ENCODE data around the gene SLC16A14. TPM values are rescaled to one million over a fixed set of nuclear protein-coding genes. Genes with fewer than 3 reads are reported as not detected.

Gene SLC16A14
- total and polyA plus RNA-seq, 2 experiments from 2014 or later, result 2.0 to 7.5 TPM

DNA sequence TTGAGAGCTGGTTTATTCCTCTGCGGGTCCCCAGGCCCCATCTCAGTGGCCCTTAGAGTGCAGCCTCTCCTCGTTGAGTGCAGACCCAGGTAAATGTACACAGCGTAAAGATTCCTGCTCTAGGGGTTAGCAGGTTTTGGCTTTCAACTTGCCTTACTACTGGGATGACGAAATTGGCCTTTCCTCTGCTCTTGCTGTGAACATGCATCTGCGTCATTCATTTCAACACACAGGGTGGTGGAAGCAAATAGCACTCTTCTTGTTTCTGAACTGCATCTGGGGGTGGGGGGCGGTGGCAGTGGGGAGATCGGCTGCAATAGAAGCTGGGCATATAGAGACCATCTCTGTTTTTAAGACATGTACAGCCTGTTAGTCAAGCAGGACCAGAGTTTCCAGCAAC is 16.5 kb upstream of the SLC16A14 start:
- Histone ChIP-seq H3K36me3 (no peaks in the 10 kb centered on the region), H3K27ac (no peak overlapping the region), H3K4me1 (ENCODE audit: low read depth) (no peaks in the 10 kb centered on the region), H3K4me3 (no peak overlapping the region), H3K27me3 (no peaks in the 10 kb centered on the region), H3K9me3 (ENCODE audit: low read depth) (no peaks in the 10 kb centered on the region)
- DNase-seq (ENCODE audit: low read depth in 1 of 2, low spot score in 1 of 2), result peak in 1 of 2 donors; percentile 15
- TF ChIP-seq, protein P1, sequence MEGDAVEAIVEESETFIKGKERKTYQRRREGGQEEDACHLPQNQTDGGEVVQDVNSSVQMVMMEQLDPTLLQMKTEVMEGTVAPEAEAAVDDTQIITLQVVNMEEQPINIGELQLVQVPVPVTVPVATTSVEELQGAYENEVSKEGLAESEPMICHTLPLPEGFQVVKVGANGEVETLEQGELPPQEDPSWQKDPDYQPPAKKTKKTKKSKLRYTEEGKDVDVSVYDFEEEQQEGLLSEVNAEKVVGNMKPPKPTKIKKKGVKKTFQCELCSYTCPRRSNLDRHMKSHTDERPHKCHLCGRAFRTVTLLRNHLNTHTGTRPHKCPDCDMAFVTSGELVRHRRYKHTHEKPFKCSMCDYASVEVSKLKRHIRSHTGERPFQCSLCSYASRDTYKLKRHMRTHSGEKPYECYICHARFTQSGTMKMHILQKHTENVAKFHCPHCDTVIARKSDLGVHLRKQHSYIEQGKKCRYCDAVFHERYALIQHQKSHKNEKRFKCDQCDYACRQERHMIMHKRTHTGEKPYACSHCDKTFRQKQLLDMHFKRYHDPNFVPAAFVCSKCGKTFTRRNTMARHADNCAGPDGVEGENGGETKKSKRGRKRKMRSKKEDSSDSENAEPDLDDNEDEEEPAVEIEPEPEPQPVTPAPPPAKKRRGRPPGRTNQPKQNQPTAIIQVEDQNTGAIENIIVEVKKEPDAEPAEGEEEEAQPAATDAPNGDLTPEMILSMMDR (IDR thresholded peaks at IDR 0.05; ENCODE audit: low read depth, low read length), result no peak

DNA sequence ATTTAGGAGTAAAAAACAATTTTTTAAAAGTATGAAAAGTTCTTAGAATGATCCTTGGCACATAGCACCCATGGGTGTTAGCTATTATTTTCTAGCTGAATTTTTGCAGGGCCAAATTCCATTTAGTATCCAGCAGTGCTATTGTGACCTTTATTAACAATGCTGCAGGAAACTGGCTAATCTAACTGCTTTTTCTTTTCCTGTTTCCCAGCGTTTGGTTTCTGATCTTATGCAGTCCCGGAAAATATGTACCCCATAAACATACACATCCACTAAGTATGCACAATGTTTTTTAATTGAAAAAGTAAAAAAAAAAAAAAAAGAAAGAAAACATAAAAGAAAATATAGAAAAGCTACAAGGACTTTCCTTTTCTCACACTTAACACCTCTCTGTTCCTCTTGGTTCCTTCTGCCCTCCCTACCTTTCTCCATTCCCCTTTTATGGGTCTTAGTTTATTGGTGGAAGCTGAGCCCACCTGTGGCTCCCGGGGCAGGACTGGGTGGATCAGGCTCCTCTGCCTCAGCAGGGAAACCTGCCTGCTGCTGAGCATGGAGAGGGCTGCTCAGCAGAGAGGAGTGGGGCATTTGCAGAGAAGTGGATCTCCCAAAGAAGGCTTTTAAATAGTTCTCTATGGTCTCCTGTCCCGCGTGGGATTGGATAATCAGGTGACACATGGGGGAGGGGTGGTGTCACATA is 9.3 kb upstream of the SLC16A14 start:
- Histone ChIP-seq H3K27ac (no peak overlapping the region), H3K4me1 (ENCODE audit: low read depth) (no peaks in the 10 kb centered on the region), H3K36me3 (no peaks in the 10 kb centered on the region), H3K4me3 (no peak overlapping the region), H3K27me3 (no peaks in the 10 kb centered on the region), H3K9me3 (ENCODE audit: low read depth) (no peaks in the 10 kb centered on the region)
- TF ChIP-seq, protein P1 (IDR thresholded peaks at IDR 0.05; ENCODE audit: low read depth, low read length), result no peak
- DNase-seq (ENCODE audit: low read depth in 1 of 2, low spot score in 1 of 2), result no peak

DNA sequence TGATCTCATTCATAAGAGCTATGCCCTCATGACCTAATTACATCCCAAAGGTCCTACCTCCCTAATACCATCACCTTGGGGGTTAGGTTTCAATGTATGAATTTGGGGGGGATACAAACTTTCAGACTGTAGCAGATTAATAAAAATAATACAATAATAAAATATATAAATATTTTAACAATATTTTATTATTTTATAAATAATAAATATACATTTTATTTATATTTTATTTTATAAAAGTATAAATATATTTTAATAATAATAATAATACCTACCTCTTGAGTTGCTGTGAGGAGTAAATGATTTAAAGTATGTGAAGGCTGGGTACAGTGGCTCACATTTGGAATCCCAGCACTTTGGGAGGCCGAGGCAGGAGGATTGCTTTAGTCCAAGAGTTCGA is 8.1 kb upstream of the SLC16A14 start:
- Histone ChIP-seq H3K4me1 (ENCODE audit: low read depth) (no peaks in the 10 kb centered on the region), H3K27ac (no peak overlapping the region), H3K27me3 (no peaks in the 10 kb centered on the region), H3K9me3 (ENCODE audit: low read depth) (no peaks in the 10 kb centered on the region), H3K36me3 (no peaks in the 10 kb centered on the region), H3K4me3 (no peak overlapping the region)
- TF ChIP-seq, protein P1 (IDR thresholded peaks at IDR 0.05; ENCODE audit: low read depth, low read length), result no peak
- DNase-seq (ENCODE audit: low read depth in 1 of 2, low spot score in 1 of 2), result no peak

DNA sequence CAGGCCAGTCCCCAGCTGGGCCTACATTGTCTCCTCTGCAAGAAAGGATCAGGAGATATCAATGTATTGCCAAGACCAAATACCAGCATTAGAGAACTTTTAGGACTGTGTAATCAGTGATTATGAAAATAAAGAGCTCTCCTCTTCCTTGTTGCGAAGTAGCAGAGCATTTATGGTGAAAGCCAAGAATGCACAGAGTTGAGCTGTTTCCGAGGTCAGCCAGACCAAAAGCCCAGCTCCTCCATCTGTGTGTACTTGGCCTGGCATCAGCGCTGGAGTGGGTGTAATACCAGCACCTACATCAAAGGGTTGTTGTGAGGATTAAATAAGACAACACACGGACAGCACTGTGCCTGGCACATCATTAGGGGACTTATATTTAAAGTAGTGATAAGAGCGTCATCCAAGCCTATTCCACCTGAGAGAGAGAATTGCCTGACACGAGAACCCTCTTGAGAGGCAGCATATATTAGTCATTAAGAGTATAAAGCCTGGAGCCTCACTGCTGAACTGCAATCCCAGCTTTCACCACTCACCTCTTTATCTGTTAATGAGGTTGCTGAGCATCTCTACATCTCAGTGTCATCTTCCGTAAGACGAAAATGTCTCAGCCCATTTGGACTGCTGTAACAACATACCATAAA is 7.4 kb upstream of the SLC16A14 start:
- H3K36me3 ChIP-seq, result no peaks in the 10 kb centered on the region
- no peaks in the 10 kb centered on the region for H3K27me3 ChIP-seq
- H3K27ac ChIP-seq, result no peak overlapping the region
- peak in 1 of 2 donors; percentile 11 for DNase-seq (ENCODE audit: low read depth in 1 of 2, low spot score in 1 of 2)
- H3K9me3 ChIP-seq (ENCODE audit: low read depth), result no peaks in the 10 kb centered on the region
- TF ChIP-seq, protein P1 (IDR thresholded peaks at IDR 0.05; ENCODE audit: low read depth, low read length), result no peak
- no peak overlapping the region for H3K4me3 ChIP-seq
- no peaks in the 10 kb centered on the region for H3K4me1 ChIP-seq (ENCODE audit: low read depth)

DNA sequence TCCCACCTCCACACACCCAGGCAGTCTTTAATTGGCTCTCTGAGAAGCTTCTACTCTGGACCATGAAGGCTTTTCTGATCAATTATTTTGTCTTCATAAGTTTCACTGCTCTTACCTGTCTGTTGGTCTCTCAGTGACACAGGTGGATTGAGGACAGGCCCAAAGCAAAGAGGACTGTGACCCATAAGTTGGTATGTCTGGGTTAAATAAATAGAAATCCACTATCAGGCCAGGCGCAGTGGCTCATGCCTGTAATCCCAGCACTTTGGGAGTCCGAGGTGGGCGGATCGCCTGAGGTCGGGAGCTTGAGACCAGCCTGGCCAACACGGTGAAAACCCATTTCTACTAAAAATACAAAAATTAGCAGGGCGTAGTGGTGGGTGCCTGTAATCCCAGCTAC is 2.7 kb upstream of the SLC16A14 start:
- no peaks in the 10 kb centered on the region for H3K9me3 ChIP-seq (ENCODE audit: low read depth)
- no peaks in the 10 kb centered on the region for H3K4me1 ChIP-seq (ENCODE audit: low read depth)
- H3K36me3 ChIP-seq, result no peaks in the 10 kb centered on the region
- no peak overlapping the region for H3K4me3 ChIP-seq
- no peak for DNase-seq (ENCODE audit: low read depth in 1 of 2, low spot score in 1 of 2)
- peaks cover 33% of the 10 kb centered on the region for H3K27me3 ChIP-seq
- TF ChIP-seq, protein P1 (IDR thresholded peaks at IDR 0.05; ENCODE audit: low read depth, low read length), result no peak
- no peak overlapping the region for H3K27ac ChIP-seq

Data from cardiac muscle cell (in vitro differentiated cells and primary cell).